HG03108 (cell line): ENCODE measurements around the gene FBXO11.
A peak's percentile ranks its signal among the peaks of the same experiment; 100 is the strongest.
"Not testable (repeated sequence)": the region's sequence is repeated elsewhere in the genome, so short reads cannot be mapped to it uniquely, and the experiment has no call there.

ENCODE experiments used
- ATAC-seq: cut with Tn5 transposase; IDR thresholded peaks from one replicate; pipeline ENCODE4 v1.9.1; 2021; ENCODE audit warnings: moderate library complexity; ENCODE audit not compliant: unreplicated experiment

The FBXO11 gene

GRCh38 chr2:47906157-47907038, at the start of gene FBXO11:
TSS of gene FBXO11 (minus strand) at chr2:47906498. CDS start at chr2:47905720, 778 bp downstream.
- ATAC-seq = peak; percentile 85

GRCh38 chr2:47950340-47951301, 44.3 kb upstream of the FBXO11 start:
- ATAC-seq = no peak

GRCh38 chr2:47946593-47946992, 40.3 kb upstream of the FBXO11 start:
- no peak for ATAC-seq

- no peak for ATAC-seq
Measured at GRCh38 chr2:47945046-47945781, 38.9 kb upstream of the FBXO11 start.

GRCh38 chr2:47941936-47942335, 35.6 kb upstream of the FBXO11 start:
- ATAC-seq = no peak

GRCh38 chr2:47937677-47938076, 31.4 kb upstream of the FBXO11 start:
- no peak for ATAC-seq

- no peak for ATAC-seq
Measured at GRCh38 chr2:47935071-47935470, 28.8 kb upstream of the FBXO11 start.

GRCh38 chr2:47918043-47918442, 11.7 kb upstream of the FBXO11 start:
- ATAC-seq = no peak

GRCh38 chr2:47917276-47917961, 11.1 kb upstream of the FBXO11 start:
- no peak for ATAC-seq

GRCh38 chr2:47916412-47916811, 10.1 kb upstream of the FBXO11 start:
- no peak for ATAC-seq

GRCh38 chr2:47910662-47911061, 4.4 kb upstream of the FBXO11 start:
- not testable (repeated sequence) for ATAC-seq

- no peak for ATAC-seq
Measured at GRCh38 chr2:47908682-47909081, 2.4 kb upstream of the FBXO11 start.

GRCh38 chr2:47907039-47907781, 912 bp upstream of the FBXO11 start:
- peak; percentile 30 for ATAC-seq

- ATAC-seq = no peak
Measured at GRCh38 chr2:47905386-47906156, 727 bp downstream of the FBXO11 start.

- no peak for ATAC-seq
Measured at GRCh38 chr2:47903781-47904490, 2.4 kb downstream of the FBXO11 start.

- not testable (repeated sequence) for ATAC-seq
Measured at GRCh38 chr2:47901892-47902291, 4.4 kb downstream of the FBXO11 start.

GRCh38 chr2:47900857-47901256, 5.4 kb downstream of the FBXO11 start:
- ATAC-seq = no peak
